ENCODE measurements around the gene C16orf96. TPM values are rescaled to one million over a fixed set of nuclear protein-coding genes. Genes with fewer than 3 reads are reported as not detected.

The C16orf96 gene
- total and polyA plus RNA-seq, 2 of the 8 experiments (the other 6 are each of a cell fraction or from before 2014, with no cell fraction given): 1.0 to 1.3 TPM

- TF ChIP-seq, protein P1, sequence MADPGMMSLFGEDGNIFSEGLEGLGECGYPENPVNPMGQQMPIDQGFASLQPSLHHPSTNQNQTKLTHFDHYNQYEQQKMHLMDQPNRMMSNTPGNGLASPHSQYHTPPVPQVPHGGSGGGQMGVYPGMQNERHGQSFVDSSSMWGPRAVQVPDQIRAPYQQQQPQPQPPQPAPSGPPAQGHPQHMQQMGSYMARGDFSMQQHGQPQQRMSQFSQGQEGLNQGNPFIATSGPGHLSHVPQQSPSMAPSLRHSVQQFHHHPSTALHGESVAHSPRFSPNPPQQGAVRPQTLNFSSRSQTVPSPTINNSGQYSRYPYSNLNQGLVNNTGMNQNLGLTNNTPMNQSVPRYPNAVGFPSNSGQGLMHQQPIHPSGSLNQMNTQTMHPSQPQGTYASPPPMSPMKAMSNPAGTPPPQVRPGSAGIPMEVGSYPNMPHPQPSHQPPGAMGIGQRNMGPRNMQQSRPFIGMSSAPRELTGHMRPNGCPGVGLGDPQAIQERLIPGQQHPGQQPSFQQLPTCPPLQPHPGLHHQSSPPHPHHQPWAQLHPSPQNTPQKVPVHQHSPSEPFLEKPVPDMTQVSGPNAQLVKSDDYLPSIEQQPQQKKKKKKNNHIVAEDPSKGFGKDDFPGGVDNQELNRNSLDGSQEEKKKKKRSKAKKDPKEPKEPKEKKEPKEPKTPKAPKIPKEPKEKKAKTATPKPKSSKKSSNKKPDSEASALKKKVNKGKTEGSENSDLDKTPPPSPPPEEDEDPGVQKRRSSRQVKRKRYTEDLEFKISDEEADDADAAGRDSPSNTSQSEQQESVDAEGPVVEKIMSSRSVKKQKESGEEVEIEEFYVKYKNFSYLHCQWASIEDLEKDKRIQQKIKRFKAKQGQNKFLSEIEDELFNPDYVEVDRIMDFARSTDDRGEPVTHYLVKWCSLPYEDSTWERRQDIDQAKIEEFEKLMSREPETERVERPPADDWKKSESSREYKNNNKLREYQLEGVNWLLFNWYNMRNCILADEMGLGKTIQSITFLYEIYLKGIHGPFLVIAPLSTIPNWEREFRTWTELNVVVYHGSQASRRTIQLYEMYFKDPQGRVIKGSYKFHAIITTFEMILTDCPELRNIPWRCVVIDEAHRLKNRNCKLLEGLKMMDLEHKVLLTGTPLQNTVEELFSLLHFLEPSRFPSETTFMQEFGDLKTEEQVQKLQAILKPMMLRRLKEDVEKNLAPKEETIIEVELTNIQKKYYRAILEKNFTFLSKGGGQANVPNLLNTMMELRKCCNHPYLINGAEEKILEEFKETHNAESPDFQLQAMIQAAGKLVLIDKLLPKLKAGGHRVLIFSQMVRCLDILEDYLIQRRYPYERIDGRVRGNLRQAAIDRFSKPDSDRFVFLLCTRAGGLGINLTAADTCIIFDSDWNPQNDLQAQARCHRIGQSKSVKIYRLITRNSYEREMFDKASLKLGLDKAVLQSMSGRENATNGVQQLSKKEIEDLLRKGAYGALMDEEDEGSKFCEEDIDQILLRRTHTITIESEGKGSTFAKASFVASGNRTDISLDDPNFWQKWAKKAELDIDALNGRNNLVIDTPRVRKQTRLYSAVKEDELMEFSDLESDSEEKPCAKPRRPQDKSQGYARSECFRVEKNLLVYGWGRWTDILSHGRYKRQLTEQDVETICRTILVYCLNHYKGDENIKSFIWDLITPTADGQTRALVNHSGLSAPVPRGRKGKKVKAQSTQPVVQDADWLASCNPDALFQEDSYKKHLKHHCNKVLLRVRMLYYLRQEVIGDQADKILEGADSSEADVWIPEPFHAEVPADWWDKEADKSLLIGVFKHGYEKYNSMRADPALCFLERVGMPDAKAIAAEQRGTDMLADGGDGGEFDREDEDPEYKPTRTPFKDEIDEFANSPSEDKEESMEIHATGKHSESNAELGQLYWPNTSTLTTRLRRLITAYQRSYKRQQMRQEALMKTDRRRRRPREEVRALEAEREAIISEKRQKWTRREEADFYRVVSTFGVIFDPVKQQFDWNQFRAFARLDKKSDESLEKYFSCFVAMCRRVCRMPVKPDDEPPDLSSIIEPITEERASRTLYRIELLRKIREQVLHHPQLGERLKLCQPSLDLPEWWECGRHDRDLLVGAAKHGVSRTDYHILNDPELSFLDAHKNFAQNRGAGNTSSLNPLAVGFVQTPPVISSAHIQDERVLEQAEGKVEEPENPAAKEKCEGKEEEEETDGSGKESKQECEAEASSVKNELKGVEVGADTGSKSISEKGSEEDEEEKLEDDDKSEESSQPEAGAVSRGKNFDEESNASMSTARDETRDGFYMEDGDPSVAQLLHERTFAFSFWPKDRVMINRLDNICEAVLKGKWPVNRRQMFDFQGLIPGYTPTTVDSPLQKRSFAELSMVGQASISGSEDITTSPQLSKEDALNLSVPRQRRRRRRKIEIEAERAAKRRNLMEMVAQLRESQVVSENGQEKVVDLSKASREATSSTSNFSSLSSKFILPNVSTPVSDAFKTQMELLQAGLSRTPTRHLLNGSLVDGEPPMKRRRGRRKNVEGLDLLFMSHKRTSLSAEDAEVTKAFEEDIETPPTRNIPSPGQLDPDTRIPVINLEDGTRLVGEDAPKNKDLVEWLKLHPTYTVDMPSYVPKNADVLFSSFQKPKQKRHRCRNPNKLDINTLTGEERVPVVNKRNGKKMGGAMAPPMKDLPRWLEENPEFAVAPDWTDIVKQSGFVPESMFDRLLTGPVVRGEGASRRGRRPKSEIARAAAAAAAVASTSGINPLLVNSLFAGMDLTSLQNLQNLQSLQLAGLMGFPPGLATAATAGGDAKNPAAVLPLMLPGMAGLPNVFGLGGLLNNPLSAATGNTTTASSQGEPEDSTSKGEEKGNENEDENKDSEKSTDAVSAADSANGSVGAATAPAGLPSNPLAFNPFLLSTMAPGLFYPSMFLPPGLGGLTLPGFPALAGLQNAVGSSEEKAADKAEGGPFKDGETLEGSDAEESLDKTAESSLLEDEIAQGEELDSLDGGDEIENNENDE (IDR thresholded peaks at IDR 0.05; ENCODE audit: insufficient replicate concordance, low read length): no peak
- no peak for TF ChIP-seq CEBPB (IDR thresholded peaks at IDR 0.05; ENCODE audit: low read depth, low read length)
- TF ChIP-seq FOSL1 (IDR thresholded peaks at IDR 0.05; ENCODE audit: insufficient read depth, low read depth, low read length): no peak
- no peak for TF ChIP-seq KDM4A (IDR thresholded peaks at IDR 0.05; ENCODE audit: low read depth, low read length, severe bottlenecking)
- TF ChIP-seq TAF1 (IDR thresholded peaks at IDR 0.05; ENCODE audit: low read depth, low read length): peak; percentile 95
- TF ChIP-seq RNF2 (IDR thresholded peaks at IDR 0.05; ENCODE audit: borderline replicate concordance, low read depth, low read length, missing control alignments, poor library complexity, severe bottlenecking): no peak
- peak in 1 of 2 experiments; percentile 67; a peak in 1 of 3 replicates for TF ChIP-seq EP300 (IDR thresholded peaks at IDR 0.05; ENCODE audit: borderline replicate concordance in 1 of 2, low read depth in 2 of 2, low read length in 2 of 2)
- TF ChIP-seq CBX5 (IDR thresholded peaks at IDR 0.05; ENCODE audit: low read depth, low read length): no peak
- TF ChIP-seq SP2 (IDR thresholded peaks at IDR 0.05; ENCODE audit: low read length): no peak
- TF ChIP-seq CREB1 (IDR thresholded peaks at IDR 0.05): peak; percentile 83
Observed at GRCh38 chr16:4614571-4615383, 58.6 kb downstream of the C16orf96 start, which contains the start of gene UBALD1 (continued).

Data from H1 (cell line).